ENCODE results near the gene ZNF284. TPM values are rescaled to one million over a fixed set of nuclear protein-coding genes. Genes with fewer than 3 reads are reported as not detected.

ZNF284 gene
- 1.4 and 1.6 TPM in 2 replicates for total RNA-seq

GRCh38 chr19:44071824-44072542 is at the start of gene ZNF284:
Gene ZNF284, plus strand, starts transcription at chr19:44072159. Its CDS starts 4,231 bp downstream, at chr19:44076390.

GRCh38 chr19:44025217-44025936 is 46.6 kb upstream of the ZNF284 start, which contains the start of gene ZNF222:
Gene ZNF222, plus strand, starts transcription at chr19:44025379. Its CDS starts 58 bp downstream, at chr19:44025437.

GRCh38 chr19:44051650-44052402 is 20.1 kb upstream of the ZNF284 start, which contains the start of gene ZNF223:
Gene ZNF223, plus strand, starts transcription at chr19:44052036. Its CDS starts 3,141 bp downstream, at chr19:44055177.

GRCh38 chr19:44093931-44094765 is 22.2 kb downstream of the ZNF284 start, which contains the start of gene ZNF224:
Gene ZNF224, plus strand, starts transcription at chr19:44094361. Its CDS starts 3,513 bp downstream, at chr19:44097874.

GRCh38 chr19:44113138-44113783 is 41.3 kb downstream of the ZNF284 start, which contains the start of gene ZNF225:
Gene ZNF225, plus strand, starts transcription at chr19:44113399. Its CDS starts 2,429 bp downstream, at chr19:44115828.

Other genes starting within 250 kb of the ZNF284 start
- gene ZNF283, start 244.8 kb upstream of the ZNF284 start, total RNA-seq = 0.86 and 10.6 TPM in 2 replicates
- 1.2 and 2.0 TPM in 2 replicates for gene ZNF404, start 188.2 kb upstream of the ZNF284 start, total RNA-seq
- 5.8 and 6.4 TPM in 2 replicates for gene ZNF45, start 136.9 kb upstream of the ZNF284 start, total RNA-seq
- gene ZNF221, start 120.9 kb upstream of the ZNF284 start, total RNA-seq = 1.2 and 2.3 TPM in 2 replicates
- gene ZNF155, start 88.0 kb upstream of the ZNF284 start, total RNA-seq = 2.0 and 8.0 TPM in 2 replicates
- 0.58 and 1.9 TPM in 2 replicates for gene ZNF230, start 69.2 kb upstream of the ZNF284 start, total RNA-seq
- 1.2 and 5.2 TPM in 2 replicates for gene ZNF222, start 46.8 kb upstream of the ZNF284 start, total RNA-seq
- gene ZNF223, start 20.1 kb upstream of the ZNF284 start, total RNA-seq = 2.6 and 5.1 TPM in 2 replicates
- gene ZNF224, start 22.2 kb downstream of the ZNF284 start, total RNA-seq = 3.2 and 6.0 TPM in 2 replicates
- gene ZNF225, start 41.2 kb downstream of the ZNF284 start, total RNA-seq = 4.6 and 7.5 TPM in 2 replicates
- 1.9 and 2.3 TPM in 2 replicates for gene ZNF234, start 69.4 kb downstream of the ZNF284 start, total RNA-seq
- gene ZNF226, start 92.9 kb downstream of the ZNF284 start, total RNA-seq = 17.6 and 27.6 TPM in 2 replicates
- gene ZNF227, start 140.4 kb downstream of the ZNF284 start, total RNA-seq = 4.3 and 5.1 TPM in 2 replicates
- under 0.01 and 1.7 TPM in 2 replicates for gene ZNF233, start 187.7 kb downstream of the ZNF284 start, total RNA-seq
- gene ZNF235, start 232.9 kb downstream of the ZNF284 start, total RNA-seq = 0.29 and 0.53 TPM in 2 replicates